GM06990 (cell line): ENCODE data around the gene GAB3.

Experiments used
- DNase-seq: peaks from one replicate; pipeline ENCODE4 v3.0.0-alpha.2; 2011; ENCODE audit not compliant: insufficient read length; ENCODE audit errors: extremely low read depth
- H3K27me3 ChIP-seq: replicated peaks from 2 replicates; pipeline ENCODE4 v1.6.0; 2011; ENCODE audit warnings: low read length; ENCODE audit not compliant: control insufficient read depth, insufficient read depth
- H3K36me3 ChIP-seq: 2 replicates; pipeline ENCODE4 v1.5.1; 2011; ENCODE audit warnings: low read length; ENCODE audit not compliant: control insufficient read depth, insufficient read depth
- H3K4me3 ChIP-seq: replicated peaks from 2 replicates; pipeline ENCODE4 v1.5.1; 2011; ENCODE audit warnings: low read depth, mild to moderate bottlenecking, control low read depth, low read length
- CTCF ChIP-seq: IDR thresholded peaks from 2 replicates; pipeline ENCODE4 v1.5.1; 2011; ENCODE audit warnings: low read length, control low read depth, mild to moderate bottlenecking, inconsistent platforms; ENCODE audit not compliant: insufficient read depth, poor library complexity, severe bottlenecking

The GAB3 gene

GRCh38 chrX:154727418-154727817, 23.5 kb downstream of the GAB3 start:
- DNase-seq, result no peak
- H3K27me3 ChIP-seq, result no peaks in the 10 kb centered on the region
- TF ChIP-seq CTCF, result no peak
- H3K36me3 ChIP-seq, result no peaks in the 10 kb centered on the region
- no peak overlapping the region for H3K4me3 ChIP-seq

GRCh38 chrX:154724993-154725756, 25.7 kb downstream of the GAB3 start:
- DNase-seq, result no peak

GRCh38 chrX:154721155-154721554, 29.7 kb downstream of the GAB3 start:
- no peak for DNase-seq
- Histone ChIP-seq H3K4me3 (no peak overlapping the region), H3K27me3 (no peaks in the 10 kb centered on the region), H3K36me3 (no peaks in the 10 kb centered on the region)
- no peak for TF ChIP-seq CTCF

More at GRCh38 chrX:154724993-154725756, 25.7 kb downstream of the GAB3 start:
- H3K4me3 ChIP-seq, result no peak overlapping the region
- TF ChIP-seq CTCF, result no peak
- no peaks in the 10 kb centered on the region for H3K36me3 ChIP-seq
- no peaks in the 10 kb centered on the region for H3K27me3 ChIP-seq

- Histone ChIP-seq H3K4me3 (no peak overlapping the region), H3K36me3 (no peaks in the 10 kb centered on the region), H3K27me3 (no peaks in the 10 kb centered on the region)
- no peak for TF ChIP-seq CTCF
- DNase-seq, result no peak
These were observed 30.8 kb downstream of the GAB3 start for GRCh38 chrX:154720067-154720466.

GRCh38 chrX:154719132-154719675, 31.7 kb downstream of the GAB3 start:
- H3K36me3 ChIP-seq, result no peaks in the 10 kb centered on the region
- no peak for DNase-seq
- TF ChIP-seq CTCF, result no peak
- H3K27me3 ChIP-seq, result no peaks in the 10 kb centered on the region
- H3K4me3 ChIP-seq, result no peak overlapping the region
